Sciatic nerve (tissue), 2 donors: ENCODE measurements around the gene TAC4. TPM values are rescaled to one million over a fixed set of nuclear protein-coding genes. Genes with fewer than 3 reads are reported as not detected.

Source experiments
- ATAC-seq: fragments of 200-7000 bp; cut with Tn5 transposase; one replicate; pipeline ENCODE4 v1.9.1; 2020; ENCODE audit warnings: mild to moderate bottlenecking, moderate library complexity
- DNase-seq: peaks from one replicate; pipeline ENCODE4 v3.0.0-alpha.2; 2020; ENCODE audit warnings: low spot score
- intact Hi-C: fragments of 100-400 bp; cut with DNase I; formaldehyde crosslinking; loops from one replicate; pipeline ENCODE4 v1.14.2; 2022
- total RNA-seq: library from RNA; stranded (reverse); fragmentation: NEBNext Ultra II Directional; extraction: Animal tissue kit (Norgen Biotek cat#: 25700); gene quantifications from one replicate; pipeline ENCODE4 v1.2.1, GENCODE V29; 2021
- donor health status: DM: no; HTN: no; CAD: no.
- donor health status: DM: no; HTN: no; CAD: no.

The TAC4 gene
- total RNA-seq, 1 donor from 2014 or later: not detected

GRCh38 chr17:49875685-49876084 lies 27.8 kb upstream of the TAC4 start:
- DNase-seq (no peak), ATAC-seq (no peak)
- intact Hi-C loops: no loop called here

GRCh38 chr17:49874911-49875310 lies 27.0 kb upstream of the TAC4 start:
- DNase-seq: no peak
- intact Hi-C loops: no loop called here

GRCh38 chr17:49873926-49874325 lies 26.1 kb upstream of the TAC4 start:
- intact Hi-C loops: no loop called here
- ATAC-seq (no peak), DNase-seq (no peak)

More at GRCh38 chr17:49874911-49875310, 27.0 kb upstream of the TAC4 start:
- ATAC-seq: no peak

GRCh38 chr17:49873466-49873865 lies 25.6 kb upstream of the TAC4 start:
- intact Hi-C loops: no loop called here
- ATAC-seq: no peak
- no peak for DNase-seq

GRCh38 chr17:49872754-49873377 lies 25.0 kb upstream of the TAC4 start:
- DNase-seq (no peak), ATAC-seq (no peak)
- intact Hi-C loops: no loop called here

GRCh38 chr17:49871211-49871610 lies 23.3 kb upstream of the TAC4 start:
- intact Hi-C loops: no loop called here
- ATAC-seq (no peak), DNase-seq (no peak)

GRCh38 chr17:49870298-49870697 lies 22.4 kb upstream of the TAC4 start:
- DNase-seq (no peak), ATAC-seq (no peak)
- intact Hi-C loops: no loop called here

- no peak for ATAC-seq
- DNase-seq: no peak
- intact Hi-C loops: no loop called here
Measured at GRCh38 chr17:49869038-49869374, 21.1 kb upstream of the TAC4 start.

- no peak for DNase-seq
- no peak for ATAC-seq
- intact Hi-C loops: no loop called here
Measured at GRCh38 chr17:49866882-49867413, 19.1 kb upstream of the TAC4 start.

GRCh38 chr17:49866019-49866380 lies 18.1 kb upstream of the TAC4 start:
- intact Hi-C loops: no loop called here
- ATAC-seq (no peak), DNase-seq (no peak)

GRCh38 chr17:49862781-49863331 lies 15.0 kb upstream of the TAC4 start:
- intact Hi-C loops: loop anchor here (5.0 kb wide), 1 partner anchor 134 kb away; the partner anchor contains the start of gene DLX3
- ATAC-seq (no peak), DNase-seq (no peak)

- intact Hi-C loops: loop anchor here (5.0 kb wide), 1 partner anchor 136 kb away; the partner anchor contains the start of gene DLX3
- peak; percentile 67 for DNase-seq
- ATAC-seq: peak; percentile 16
Measured at GRCh38 chr17:49861150-49861884, 13.4 kb upstream of the TAC4 start.

GRCh38 chr17:49859991-49860953 lies 12.4 kb upstream of the TAC4 start:
- DNase-seq (no peak), ATAC-seq (no peak)
- intact Hi-C loops: loop anchor here (5.0 to 10.0 kb wide), 2 partner anchors 137 to 145 kb away; partner anchors contain the start of gene DLX3

GRCh38 chr17:49858796-49859195 lies 10.9 kb upstream of the TAC4 start:
- DNase-seq (no peak), ATAC-seq (no peak)
- intact Hi-C loops: loop anchor here (10.0 kb wide), 1 partner anchor 144 kb away; no protein-coding TSS in a partner anchor

- DNase-seq (no peak), ATAC-seq (no peak)
- intact Hi-C loops: loop anchor here (10.0 kb wide), 1 partner anchor 139 kb away; no protein-coding TSS in a partner anchor
Measured at GRCh38 chr17:49854126-49854525, 6.3 kb upstream of the TAC4 start.

GRCh38 chr17:49853470-49854015 lies 5.7 kb upstream of the TAC4 start:
- DNase-seq (no peak), ATAC-seq (no peak)
- intact Hi-C loops: loop anchor here (10.0 kb wide), 1 partner anchor 139 kb away; no protein-coding TSS in a partner anchor

- DNase-seq (peak; percentile 89), ATAC-seq (peak; percentile 74)
- intact Hi-C loops: loop anchor here (10.0 kb wide), 1 partner anchor 137 kb away; no protein-coding TSS in a partner anchor
Measured at GRCh38 chr17:49851387-49852291, 3.8 kb upstream of the TAC4 start.
